Activated T-helper 17 cell treated with anti-CD3 and anti-CD28 coated beads, Interleukin-2, amount 50 U/mL, for 72 hours (primary cell): Measurements from ENCODE around the gene SLC23A2. TPM values are rescaled to one million over a fixed set of nuclear protein-coding genes. Genes with fewer than 3 reads are reported as not detected.
"Not testable (repeated sequence)": the region's sequence is repeated elsewhere in the genome, so short reads cannot be mapped to it uniquely, and the experiment has no call there.

Source experiments
- ATAC-seq: fragments of 150-1000 bp; cut with Tn5 transposase; replicated peaks from 2 replicates; pipeline ENCODE4 v1.10.0; 2021; ENCODE audit warnings: mild to moderate bottlenecking, moderate library complexity
- H3K27ac Mint-ChIP-seq: one replicate; pipeline ENCODE4 v1.8.0; 2022; ENCODE audit warnings: mixed read lengths
- H3K27me3 Mint-ChIP-seq: one replicate; pipeline ENCODE4 v1.8.0; 2022; ENCODE audit warnings: mixed read lengths
- H3K36me3 Mint-ChIP-seq: one replicate; pipeline ENCODE4 v1.8.0; 2022; ENCODE audit warnings: low read depth, mild to moderate bottlenecking, mixed read lengths
- H3K4me1 Mint-ChIP-seq: one replicate; pipeline ENCODE4 v1.8.0; 2022; ENCODE audit warnings: mixed read lengths
- H3K4me3 Mint-ChIP-seq: one replicate; pipeline ENCODE4 v1.8.0; 2022; ENCODE audit warnings: mild to moderate bottlenecking, mixed read lengths
- H3K9me3 Mint-ChIP-seq: one replicate; pipeline ENCODE4 v1.8.0; 2022; ENCODE audit warnings: mixed read lengths
- total RNA-seq, 2 donors: library from RNA; stranded (reverse); gene quantifications; one replicate each; pipeline ENCODE4 v1.2.3, GENCODE V29; 2022

SLC23A2 gene
- total RNA-seq, 2 donors from 2014 or later, result 9.0 to 17.2 TPM

GRCh38 chr20:5028258-5029059, 27.1 kb upstream of the SLC23A2 start:
- H3K4me3 Mint-ChIP-seq, H3K4me1 Mint-ChIP-seq, H3K36me3 Mint-ChIP-seq, H3K27ac Mint-ChIP-seq, ATAC-seq, H3K27me3 Mint-ChIP-seq, H3K9me3 Mint-ChIP-seq: not testable (repeated sequence)

- ATAC-seq, result no peak
- peaks cover 3% of the 10 kb centered on the region for H3K4me1 Mint-ChIP-seq
- H3K36me3 Mint-ChIP-seq, result no peaks in the 10 kb centered on the region
- no peaks in the 10 kb centered on the region for H3K27me3 Mint-ChIP-seq
- no peak overlapping the region for H3K4me3 Mint-ChIP-seq
- H3K9me3 Mint-ChIP-seq, result no peaks in the 10 kb centered on the region
- H3K27ac Mint-ChIP-seq, result no peak overlapping the region
Observed at GRCh38 chr20:5024982-5025381, 23.7 kb upstream of the SLC23A2 start.

DNA sequence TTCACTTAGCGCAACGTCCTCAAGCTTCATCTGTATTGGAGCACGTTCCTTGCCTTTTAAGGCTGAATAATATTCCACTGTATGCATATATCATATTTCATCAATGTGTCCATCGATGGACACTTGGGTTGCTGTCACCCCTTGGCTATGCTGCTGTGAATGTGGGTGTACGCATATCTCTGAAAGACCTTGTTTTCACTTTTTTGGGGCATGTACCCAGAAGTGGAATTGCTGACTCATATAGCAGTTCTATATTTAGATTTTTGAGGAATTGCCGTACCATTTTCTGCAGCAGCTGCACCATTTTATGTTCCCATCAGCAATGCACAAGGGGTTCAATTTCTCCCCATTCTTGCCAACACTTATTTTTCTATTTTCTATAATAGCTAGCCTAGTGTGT, 22.8 kb upstream of the SLC23A2 start:
- Mint-ChIP-seq H3K4me1 (peaks cover 3% of the 10 kb centered on the region), H3K27me3 (no peaks in the 10 kb centered on the region), H3K9me3 (no peaks in the 10 kb centered on the region), H3K27ac (no peak overlapping the region), H3K36me3 (no peaks in the 10 kb centered on the region), H3K4me3 (no peak overlapping the region)
- ATAC-seq, result no peak

GRCh38 chr20:5023171-5023570, 21.9 kb upstream of the SLC23A2 start:
- not testable (repeated sequence) for H3K9me3 Mint-ChIP-seq, ATAC-seq, H3K4me1 Mint-ChIP-seq, H3K4me3 Mint-ChIP-seq, H3K27ac Mint-ChIP-seq, H3K27me3 Mint-ChIP-seq, H3K36me3 Mint-ChIP-seq

DNA sequence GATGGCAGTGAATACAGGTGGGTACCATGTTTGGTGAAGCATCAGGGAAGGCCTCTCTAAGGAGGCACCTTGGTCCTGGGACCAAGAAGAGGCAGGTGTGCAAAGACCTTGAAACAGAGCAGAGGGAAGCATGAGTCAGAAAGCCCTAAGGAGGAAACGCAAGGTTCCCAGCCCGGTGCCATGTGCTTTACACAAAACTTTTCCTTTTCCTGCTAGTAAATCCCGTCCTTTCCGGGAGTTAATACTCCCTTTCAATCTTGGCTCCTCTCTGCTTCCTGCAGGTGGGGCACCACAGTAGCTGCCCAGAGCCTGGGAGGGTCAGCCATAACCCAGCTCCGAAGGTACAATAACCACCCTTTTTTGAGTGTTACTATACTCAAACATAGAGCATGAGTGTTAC, 19.4 kb upstream of the SLC23A2 start:
- Mint-ChIP-seq H3K27ac (no peak overlapping the region), H3K27me3 (no peaks in the 10 kb centered on the region), H3K36me3 (no peaks in the 10 kb centered on the region), H3K9me3 (no peaks in the 10 kb centered on the region), H3K4me1 (peaks cover 3% of the 10 kb centered on the region), H3K4me3 (no peak overlapping the region)
- no peak for ATAC-seq

GRCh38 chr20:5013682-5014447, 12.6 kb upstream of the SLC23A2 start:
- no peak for ATAC-seq
- Mint-ChIP-seq H3K27me3 (no peaks in the 10 kb centered on the region), H3K4me1 (peaks cover 4% of the 10 kb centered on the region), H3K9me3 (no peaks in the 10 kb centered on the region), H3K36me3 (no peaks in the 10 kb centered on the region), H3K4me3 (no peak overlapping the region), H3K27ac (no peak overlapping the region)

DNA sequence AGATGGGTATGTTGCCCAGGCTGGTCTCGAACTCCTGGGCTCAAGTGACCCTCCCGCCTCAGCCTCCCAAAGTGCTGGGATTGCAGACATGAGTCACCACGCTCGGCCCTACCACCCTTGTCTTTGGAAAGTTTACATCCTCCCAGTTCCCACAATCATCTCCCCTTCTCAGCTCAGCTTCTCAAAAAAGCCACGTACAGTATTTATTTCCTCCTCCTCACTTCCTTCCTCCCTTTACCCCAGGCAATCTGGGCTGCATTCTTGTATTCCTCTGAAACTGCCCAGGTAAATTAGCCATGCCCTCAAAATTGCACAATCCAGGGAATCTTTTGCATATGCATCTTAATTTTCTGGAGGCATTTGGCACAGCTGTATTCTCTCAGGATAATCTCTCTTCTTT, 7.4 kb upstream of the SLC23A2 start:
- Mint-ChIP-seq H3K4me1 (peaks cover 12% of the 10 kb centered on the region), H3K36me3 (no peaks in the 10 kb centered on the region), H3K27me3 (no peaks in the 10 kb centered on the region), H3K9me3 (no peaks in the 10 kb centered on the region), H3K4me3 (no peak overlapping the region), H3K27ac (peak overlapping the region; percentile 53)
- no peak for ATAC-seq

DNA sequence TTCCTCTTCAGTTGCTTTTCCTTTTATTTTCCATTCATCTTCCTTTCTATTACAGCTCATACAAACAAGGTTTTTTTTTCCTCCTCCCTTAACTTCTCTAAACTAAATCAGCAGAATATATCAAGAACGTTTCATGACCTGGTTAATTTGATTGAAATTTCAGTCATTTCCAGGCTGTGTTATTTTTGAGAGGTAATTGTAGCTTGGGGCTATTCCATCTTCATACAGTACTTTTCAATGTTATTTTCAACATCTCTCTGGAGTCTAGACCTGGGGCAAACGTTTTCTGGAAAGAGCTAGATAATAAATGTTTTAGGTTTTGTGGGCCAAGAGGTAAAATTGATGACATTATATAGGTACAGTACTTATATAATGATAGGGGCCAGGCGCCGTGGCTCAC, 4.0 kb upstream of the SLC23A2 start:
- no peak overlapping the region for H3K27ac Mint-ChIP-seq
- H3K4me3 Mint-ChIP-seq, result no peak overlapping the region
- H3K36me3 Mint-ChIP-seq, result no peaks in the 10 kb centered on the region
- ATAC-seq, result no peak
- peaks cover 15% of the 10 kb centered on the region for H3K4me1 Mint-ChIP-seq
- no peaks in the 10 kb centered on the region for H3K27me3 Mint-ChIP-seq
- H3K9me3 Mint-ChIP-seq, result no peaks in the 10 kb centered on the region

DNA sequence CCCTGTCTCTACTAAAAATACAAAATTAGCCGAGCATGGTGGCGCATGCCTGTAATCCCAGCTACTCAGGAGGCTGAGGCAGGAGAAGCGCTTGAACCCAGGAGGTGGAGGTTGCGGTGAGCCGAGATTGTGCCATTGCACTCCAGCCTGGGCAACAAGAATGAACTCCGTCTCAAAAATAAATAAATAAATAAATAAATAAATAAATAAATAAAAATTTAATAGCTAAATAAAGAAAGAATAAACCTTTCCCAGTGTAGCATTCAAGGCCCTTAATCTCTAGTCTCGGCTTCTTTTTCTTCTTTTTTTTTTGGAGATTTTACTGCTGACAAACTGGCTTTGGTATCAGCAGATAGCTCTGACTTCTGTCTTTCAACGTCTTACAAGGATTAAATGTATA, 3.5 kb upstream of the SLC23A2 start:
- H3K9me3 Mint-ChIP-seq, H3K36me3 Mint-ChIP-seq, H3K4me3 Mint-ChIP-seq, H3K27me3 Mint-ChIP-seq, ATAC-seq, H3K27ac Mint-ChIP-seq: not testable (repeated sequence)
- H3K4me1 Mint-ChIP-seq, result peaks cover 17% of the 10 kb centered on the region

DNA sequence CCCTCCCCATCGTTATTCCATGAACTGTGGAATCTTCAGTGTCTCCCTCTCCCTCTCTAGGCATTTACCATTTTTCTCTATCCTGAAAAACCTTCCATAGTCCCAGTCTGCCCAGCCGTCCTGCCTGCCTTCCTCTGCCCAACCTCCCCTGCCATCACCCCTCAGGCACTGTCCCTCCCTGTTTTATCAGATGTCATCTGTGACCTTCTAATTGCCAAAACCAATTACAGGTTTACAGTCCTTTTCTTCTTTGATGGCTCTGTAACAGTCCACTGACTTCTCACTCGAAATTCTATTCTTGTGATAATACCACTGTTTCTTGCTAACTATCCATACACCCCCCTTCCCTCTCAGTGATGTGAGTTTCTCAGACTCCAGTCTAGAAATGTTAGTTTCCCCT, 2.3 kb upstream of the SLC23A2 start:
- H3K9me3 Mint-ChIP-seq, result no peaks in the 10 kb centered on the region
- H3K27me3 Mint-ChIP-seq, result no peaks in the 10 kb centered on the region
- H3K4me1 Mint-ChIP-seq, result peaks cover 16% of the 10 kb centered on the region
- ATAC-seq, result no peak
- H3K36me3 Mint-ChIP-seq, result no peaks in the 10 kb centered on the region
- H3K27ac Mint-ChIP-seq, result no peak overlapping the region
- no peak overlapping the region for H3K4me3 Mint-ChIP-seq

GRCh38 chr20:5002077-5002413, 735 bp upstream of the SLC23A2 start:
- H3K36me3 Mint-ChIP-seq, result no peaks in the 10 kb centered on the region
- no peaks in the 10 kb centered on the region for H3K27me3 Mint-ChIP-seq
- H3K4me3 Mint-ChIP-seq, result peak overlapping the region; percentile 90
- peaks cover 21% of the 10 kb centered on the region for H3K4me1 Mint-ChIP-seq
- no peaks in the 10 kb centered on the region for H3K9me3 Mint-ChIP-seq
- peak; percentile 2 for ATAC-seq
- H3K27ac Mint-ChIP-seq, result peak overlapping the region; percentile 87

GRCh38 chr20:5000263-5001173, 792 bp downstream of the SLC23A2 start:
- Mint-ChIP-seq H3K27me3 (no peaks in the 10 kb centered on the region), H3K9me3 (no peaks in the 10 kb centered on the region), H3K4me1 (peaks cover 25% of the 10 kb centered on the region), H3K27ac (peak overlapping the region; percentile 87), H3K4me3 (peak overlapping the region; percentile 88), H3K36me3 (no peaks in the 10 kb centered on the region)
- peak; percentile 59 for ATAC-seq

- Mint-ChIP-seq H3K9me3 (no peaks in the 10 kb centered on the region), H3K4me3 (peak overlapping the region; percentile 88), H3K36me3 (no peaks in the 10 kb centered on the region), H3K27ac (peak overlapping the region; percentile 87), H3K4me1 (peaks cover 28% of the 10 kb centered on the region), H3K27me3 (no peaks in the 10 kb centered on the region)
- ATAC-seq, result no peak
Observed at GRCh38 chr20:4999788-5000187, 1.5 kb downstream of the SLC23A2 start.

DNA sequence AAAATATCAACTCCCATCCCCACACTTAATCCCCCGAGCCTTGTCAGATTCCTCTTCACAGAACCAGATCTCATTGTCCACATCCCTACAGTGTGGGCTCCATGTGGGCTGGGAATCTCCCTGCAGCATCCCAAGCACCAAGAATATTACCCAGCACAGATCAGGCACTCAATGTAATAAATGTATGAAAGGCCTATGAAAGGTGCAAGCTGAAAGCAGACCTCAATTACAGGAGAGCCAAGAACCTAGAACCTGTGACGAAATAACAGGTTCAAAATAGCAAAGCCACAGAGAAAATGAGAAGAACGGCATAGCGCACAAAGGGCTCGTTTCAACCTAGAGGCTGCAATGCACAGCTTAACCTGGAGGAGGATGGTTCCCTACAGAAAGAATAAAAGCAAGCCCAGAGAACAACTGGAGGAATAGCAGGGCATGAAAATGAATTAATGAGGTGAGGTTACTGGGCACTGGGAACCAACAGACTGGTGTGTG, 3.1 kb downstream of the SLC23A2 start:
- Mint-ChIP-seq H3K4me3 (no peak overlapping the region), H3K36me3 (no peaks in the 10 kb centered on the region), H3K27me3 (no peaks in the 10 kb centered on the region), H3K4me1 (peaks cover 28% of the 10 kb centered on the region), H3K27ac (no peak overlapping the region), H3K9me3 (no peaks in the 10 kb centered on the region)
- ATAC-seq, result no peak
